Sigmoid colon (tissue), 7 donors: ENCODE data around the gene C1GALT1. TPM values are rescaled to one million over a fixed set of nuclear protein-coding genes. Genes with fewer than 3 reads are reported as not detected.

Source experiments
- DNase-seq: peaks from one replicate; pipeline ENCODE4 v3.0.0-alpha.2; 2019
- H3K27ac ChIP-seq, 4 donors: fragments of 200-600 bp; sonication (generic); one replicate each; pipeline ENCODE4 v1.5.1; 2016 to 2019; ENCODE audit warnings: mild to moderate bottlenecking in 1 of 4
- H3K27me3 ChIP-seq, 3 donors: fragments of 200-600 bp; sonication (generic); one replicate each; pipeline ENCODE4 v1.5.1; 2019; ENCODE audit warnings: mild to moderate bottlenecking in 1 of 3
- H3K36me3 ChIP-seq, 4 donors: fragments of 200-600 bp; sonication (generic); one replicate each; pipeline ENCODE4 v1.5.1; 2016 to 2019
- H3K4me1 ChIP-seq, 4 donors: fragments of 200-600 bp; sonication (generic); one replicate each; pipeline ENCODE4 v1.5.1; 2017 to 2019
- H3K4me3 ChIP-seq, 4 donors: fragments of 200-600 bp; sonication (generic); one replicate each; pipeline ENCODE4 v1.5.1; 2017 to 2019; ENCODE audit warnings: mild to moderate bottlenecking in 2 of 4, moderate library complexity in 1 of 4
- H3K9me3 ChIP-seq, 4 donors: fragments of 200-600 bp in 3 of 4; sonication (generic) in 3 of 4; one replicate each; pipeline versions ENCODE4 v1.5.1 to v1.6.1; 2013 to 2019
- EP300 ChIP-seq, 4 donors: sonication (generic); formaldehyde crosslinking; IDR thresholded peaks; one replicate each; pipeline ENCODE4 v1.6.1; 2017; ENCODE audit warnings: antibody characterized with exemption in 4 of 4
- POLR2A ChIP-seq, 2 donors: fragments of 450-650 bp; IDR thresholded peaks; one replicate each; pipeline ENCODE4 v1.6.1; 2016; ENCODE audit warnings: antibody characterized with exemption in 2 of 2, mild to moderate bottlenecking in 2 of 2, moderate library complexity in 2 of 2
- POLR2AphosphoS5 ChIP-seq, 4 donors: sonication (generic); formaldehyde crosslinking; IDR thresholded peaks; one replicate each; pipeline ENCODE4 v1.6.1; 2017; ENCODE audit warnings: antibody characterized with exemption in 4 of 4
- WGBS, 2 donors: extraction: QIAGEN DNeasy Blood & Tissue Kit; methylation state at CpG; one replicate each; pipeline ENCODE4 v1.1.7; 2013; 5-methylcytosine and 5-hydroxymethylcytosine counted together
- intact Hi-C: fragments of 100-400 bp; cut with DNase I; formaldehyde crosslinking; loops from one replicate; pipeline ENCODE4 v1.15.1; 2023
- polyA plus RNA-seq, 3 donors: library from polyadenylated mRNA; stranded (reverse); fragments of 200-250 nt; gene quantifications; one replicate each; pipeline ENCODE4 v1.2.3, GENCODE V29; 2013
- total RNA-seq, 4 donors: library from RNA; depleted of rRNA; stranded (reverse); fragments of >200 nt; gene quantifications; one replicate each; pipeline ENCODE4 v1.1.0, GENCODE V29; 2016
- TF ChIP-seq, protein P1 (sequence below), 4 experiments: fragments of 450-650 bp in 3 of 4; fragments of 200-600 bp in 1 of 4; IDR thresholded peaks; one replicate each; pipeline ENCODE4 v1.5.1; 2016 to 2019; ENCODE audit warnings: antibody characterized with exemption in 4 of 4, mild to moderate bottlenecking in 3 of 4, moderate library complexity in 2 of 4
- donor health status: healthy with polysubstance abuse.
- donor health status: Bipolar disorder and iron deficiency.
- donor health status: healthy.

Gene C1GALT1
- total and polyA plus RNA-seq, 7 donors = 4.8 to 19.8 (median 11.6) TPM

DNA sequence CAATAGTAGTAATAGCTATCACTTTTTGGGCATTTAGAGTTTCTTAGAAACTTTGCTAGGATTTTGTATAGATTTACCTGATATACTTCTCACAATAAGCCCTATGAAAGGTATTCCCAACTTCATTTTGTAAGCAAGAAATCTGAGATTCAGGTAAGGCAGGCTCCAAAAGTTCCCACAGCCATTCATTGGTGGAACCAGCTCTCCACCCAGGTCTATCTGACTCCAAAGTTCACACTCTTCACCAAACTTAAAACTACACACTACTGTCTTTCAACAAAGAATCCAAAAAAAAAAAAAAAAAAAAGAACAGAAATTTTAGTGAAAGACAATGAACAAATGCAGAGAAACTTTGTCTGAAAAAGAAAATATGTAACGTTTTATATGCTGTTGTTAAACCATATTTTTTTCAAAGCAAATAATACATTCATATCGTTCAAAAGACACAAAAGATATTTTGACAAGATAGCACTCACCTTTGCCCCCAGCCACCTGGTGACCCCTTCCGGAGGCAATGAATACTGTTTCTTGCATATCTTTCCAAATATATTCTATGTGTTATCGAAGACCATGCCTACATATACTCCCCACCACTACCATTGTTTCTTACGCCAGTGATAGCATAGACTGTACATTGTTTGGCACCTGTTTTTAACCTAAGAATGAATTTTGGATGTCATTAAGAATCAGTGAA, 108.2 kb downstream of the C1GALT1 start:
- intact Hi-C loops = no loop called here
- Histone ChIP-seq H3K9me3 (peaks cover 0 to 6% (median 0%) of the 10 kb centered on the region in 4 donors), H3K27ac (no peak overlapping the region), H3K4me3 (no peak overlapping the region), H3K27me3 (no peaks in the 10 kb centered on the region), H3K36me3 (no peaks in the 10 kb centered on the region), H3K4me1 (no peaks in the 10 kb centered on the region)
- WGBS, 2 donors = 50 to 76% methylated on average over 5 of the region's 5 CpGs
- no peak for TF ChIP-seq EP300 (IDR thresholded peaks at IDR 0.05)
- no peak for TF ChIP-seq POLR2A (IDR thresholded peaks at IDR 0.05)
- no peak for TF ChIP-seq POLR2AphosphoS5 (IDR thresholded peaks at IDR 0.05)
- TF ChIP-seq, protein P1, sequence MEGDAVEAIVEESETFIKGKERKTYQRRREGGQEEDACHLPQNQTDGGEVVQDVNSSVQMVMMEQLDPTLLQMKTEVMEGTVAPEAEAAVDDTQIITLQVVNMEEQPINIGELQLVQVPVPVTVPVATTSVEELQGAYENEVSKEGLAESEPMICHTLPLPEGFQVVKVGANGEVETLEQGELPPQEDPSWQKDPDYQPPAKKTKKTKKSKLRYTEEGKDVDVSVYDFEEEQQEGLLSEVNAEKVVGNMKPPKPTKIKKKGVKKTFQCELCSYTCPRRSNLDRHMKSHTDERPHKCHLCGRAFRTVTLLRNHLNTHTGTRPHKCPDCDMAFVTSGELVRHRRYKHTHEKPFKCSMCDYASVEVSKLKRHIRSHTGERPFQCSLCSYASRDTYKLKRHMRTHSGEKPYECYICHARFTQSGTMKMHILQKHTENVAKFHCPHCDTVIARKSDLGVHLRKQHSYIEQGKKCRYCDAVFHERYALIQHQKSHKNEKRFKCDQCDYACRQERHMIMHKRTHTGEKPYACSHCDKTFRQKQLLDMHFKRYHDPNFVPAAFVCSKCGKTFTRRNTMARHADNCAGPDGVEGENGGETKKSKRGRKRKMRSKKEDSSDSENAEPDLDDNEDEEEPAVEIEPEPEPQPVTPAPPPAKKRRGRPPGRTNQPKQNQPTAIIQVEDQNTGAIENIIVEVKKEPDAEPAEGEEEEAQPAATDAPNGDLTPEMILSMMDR (IDR thresholded peaks at IDR 0.05) = no peak
- no peak for DNase-seq

DNA sequence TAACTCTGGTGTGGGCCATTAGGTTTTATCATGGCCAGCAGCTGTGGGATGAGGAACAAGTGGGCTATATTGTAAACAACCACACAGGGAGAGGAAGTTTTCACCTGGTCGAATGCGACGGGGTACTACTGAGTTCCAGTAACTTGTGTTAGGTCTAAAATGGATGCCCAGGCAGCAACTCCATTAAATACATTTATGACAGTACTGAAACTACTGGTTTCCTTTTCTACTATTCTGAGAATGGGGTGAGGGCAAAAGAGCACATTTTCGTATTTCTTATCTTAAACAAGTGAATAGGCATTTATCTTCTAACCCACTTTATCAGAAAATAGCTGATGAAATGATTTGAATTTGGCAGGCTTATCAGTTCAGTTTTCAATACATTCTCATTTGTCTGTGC, 109.7 kb downstream of the C1GALT1 start:
- TF ChIP-seq EP300 (IDR thresholded peaks at IDR 0.05) (no peak), POLR2AphosphoS5 (IDR thresholded peaks at IDR 0.05) (no peak), POLR2A (IDR thresholded peaks at IDR 0.05) (no peak)
- TF ChIP-seq, protein P1 (IDR thresholded peaks at IDR 0.05) = no peak
- WGBS, 2 donors = 76 to 86% methylated on average over 4 of the region's 4 CpGs
- H3K9me3 ChIP-seq = no peaks in the 10 kb centered on the region

DNA sequence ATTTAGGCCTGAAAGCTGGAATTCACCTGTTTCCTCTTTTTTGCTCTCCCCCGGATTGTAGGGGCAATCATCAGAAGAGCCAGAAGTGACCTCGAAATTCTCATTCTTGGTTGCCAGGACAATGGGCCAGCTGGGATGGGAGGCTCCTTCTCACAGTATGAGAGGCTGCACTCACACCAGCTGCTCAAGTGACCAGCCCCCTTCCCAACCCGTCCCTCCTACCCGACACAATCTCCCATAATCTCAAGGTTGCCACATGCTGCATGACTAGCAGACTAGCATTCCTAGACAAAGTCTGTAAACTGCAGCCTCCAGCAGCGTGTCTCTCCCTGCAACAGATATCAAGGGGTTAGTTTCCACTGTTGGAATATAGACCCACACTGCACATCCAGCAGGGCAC, 110.3 kb downstream of the C1GALT1 start:
- Histone ChIP-seq H3K4me1 (no peaks in the 10 kb centered on the region), H3K27me3 (no peaks in the 10 kb centered on the region), H3K9me3 (no peaks in the 10 kb centered on the region), H3K4me3 (no peak overlapping the region), H3K27ac (no peak overlapping the region), H3K36me3 (no peaks in the 10 kb centered on the region)
- WGBS, 2 donors = 93% methylated on average over 5 of the region's 5 CpGs
- intact Hi-C loops = no loop called here
- no peak for DNase-seq
- TF ChIP-seq, protein P1 (IDR thresholded peaks at IDR 0.05) = no peak
- TF ChIP-seq POLR2A (IDR thresholded peaks at IDR 0.05) = no peak
- TF ChIP-seq POLR2AphosphoS5 (IDR thresholded peaks at IDR 0.05) = no peak
- TF ChIP-seq EP300 (IDR thresholded peaks at IDR 0.05) = no peak

More for the DNA sequence above, 109.7 kb downstream of the C1GALT1 start:
- H3K27ac ChIP-seq = no peak overlapping the region
- no peaks in the 10 kb centered on the region for H3K4me1 ChIP-seq
- H3K4me3 ChIP-seq = no peak overlapping the region
- no peaks in the 10 kb centered on the region for H3K27me3 ChIP-seq
- H3K36me3 ChIP-seq = no peaks in the 10 kb centered on the region
- no peak for DNase-seq
- intact Hi-C loops = no loop called here

DNA sequence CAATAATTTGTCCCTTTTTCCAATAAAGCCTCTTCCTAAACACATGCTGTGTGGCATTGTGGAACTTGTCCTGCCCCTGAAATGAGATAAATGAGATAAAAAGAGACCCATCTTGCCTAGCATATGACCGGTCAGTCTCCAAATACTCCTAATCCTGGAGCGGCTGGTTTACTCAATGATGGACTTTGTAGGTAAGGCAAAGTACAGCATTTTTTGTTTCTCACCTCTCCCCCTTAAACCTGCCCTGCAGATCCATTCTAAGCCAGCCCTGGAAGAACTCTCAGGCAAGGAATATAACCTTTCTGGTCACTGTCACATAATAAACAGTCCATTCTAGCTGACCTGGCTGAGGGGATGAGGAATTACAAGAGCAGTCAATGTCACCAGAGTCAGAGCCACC, 110.7 kb downstream of the C1GALT1 start:
- Histone ChIP-seq H3K9me3 (no peaks in the 10 kb centered on the region), H3K27me3 (no peaks in the 10 kb centered on the region), H3K27ac (no peak overlapping the region), H3K4me1 (no peaks in the 10 kb centered on the region), H3K4me3 (no peak overlapping the region), H3K36me3 (no peaks in the 10 kb centered on the region)
- DNase-seq = no peak
- TF ChIP-seq, protein P1 (IDR thresholded peaks at IDR 0.05) = no peak
- TF ChIP-seq EP300 (IDR thresholded peaks at IDR 0.05) (no peak), POLR2AphosphoS5 (IDR thresholded peaks at IDR 0.05) (no peak), POLR2A (IDR thresholded peaks at IDR 0.05) (no peak)
- 95 to 98% methylated on average over 2 of the region's 2 CpGs for WGBS, 2 donors
- intact Hi-C loops = no loop called here

DNA sequence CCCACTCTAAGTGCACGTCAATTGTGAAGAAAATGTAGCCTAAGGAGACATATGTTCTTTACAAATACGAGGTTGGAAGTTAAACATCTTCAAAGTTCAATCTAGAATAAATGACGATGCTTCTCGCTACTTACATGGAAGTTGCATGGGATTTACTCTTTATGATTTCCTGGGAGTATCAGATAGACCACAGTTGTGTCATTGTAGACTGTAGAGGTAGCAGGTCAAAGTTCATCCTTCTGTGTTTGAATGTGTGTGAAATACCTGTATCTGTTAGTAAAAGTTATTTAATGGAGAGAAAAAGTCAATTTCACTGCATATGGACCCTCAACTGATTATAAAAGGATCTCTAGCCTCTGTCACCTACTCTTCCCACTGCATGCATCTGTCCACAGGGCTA, 112.6 kb downstream of the C1GALT1 start:
- WGBS, 2 donors = 36 to 75% methylated on average over 4 of the region's 4 CpGs
- DNase-seq = no peak
- Histone ChIP-seq H3K4me3 (no peak overlapping the region), H3K27me3 (no peaks in the 10 kb centered on the region), H3K36me3 (no peaks in the 10 kb centered on the region), H3K27ac (no peak overlapping the region), H3K4me1 (no peaks in the 10 kb centered on the region), H3K9me3 (peaks cover 0 to 3% (median 0%) of the 10 kb centered on the region in 4 donors)
- intact Hi-C loops = no loop called here
- no peak for TF ChIP-seq POLR2AphosphoS5 (IDR thresholded peaks at IDR 0.05)
